CD4-positive, alpha-beta T cell treated with Interleukin-21 for 1 hour (primary cell): Measurements from ENCODE around the gene RNPEP.
"Not testable (repeated sequence)": the region's sequence is repeated elsewhere in the genome, so short reads cannot be mapped to it uniquely, and the experiment has no call there.

Source experiments
- DNase-seq: peaks from one replicate; pipeline ENCODE4 v3.0.0-alpha.2; 2020

The RNPEP gene

DNA sequence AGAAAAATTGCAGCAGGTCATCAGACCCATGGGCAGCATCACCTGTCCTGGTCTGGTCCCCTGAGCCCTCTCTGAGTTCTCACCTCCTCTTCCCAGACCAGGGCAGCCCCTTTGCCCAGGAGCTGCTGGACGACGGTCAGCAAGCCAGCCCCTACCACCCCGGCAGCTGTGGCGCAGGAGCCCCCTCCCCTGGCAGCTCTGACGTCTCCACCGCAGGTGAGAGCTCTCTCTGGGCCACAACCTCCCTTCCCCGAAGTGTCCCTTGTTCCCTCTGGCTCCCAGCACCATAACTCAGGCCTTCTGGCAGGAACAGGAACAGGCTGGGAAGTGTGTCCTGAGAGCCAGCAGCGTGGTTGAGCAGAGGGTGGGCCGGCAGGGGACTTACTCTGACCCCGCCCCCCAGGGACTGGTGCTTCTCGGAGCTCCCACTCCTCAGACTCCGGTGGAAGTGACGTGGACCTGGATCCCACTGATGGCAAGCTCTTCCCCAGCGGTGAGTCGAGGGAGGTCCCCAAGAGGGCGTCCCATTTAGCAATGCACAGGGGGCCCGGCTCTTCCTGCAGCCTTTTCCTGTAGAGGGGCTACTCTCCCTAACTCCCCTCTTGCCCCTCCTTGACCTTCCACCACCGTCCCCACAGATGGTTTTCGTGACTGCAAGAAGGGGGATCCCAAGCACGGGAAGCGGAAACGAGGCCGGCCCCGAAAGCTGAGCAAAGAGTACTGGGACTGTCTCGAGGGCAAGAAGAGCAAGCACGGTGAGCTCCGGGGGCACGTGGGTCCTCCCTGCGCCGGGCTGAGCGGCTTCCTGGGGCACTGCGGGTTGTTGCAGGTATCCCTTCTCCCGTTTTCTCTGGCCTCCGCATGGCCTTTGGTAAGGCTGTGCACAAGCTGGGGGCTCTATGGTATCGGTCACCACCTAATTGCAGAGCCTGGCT is 30.4 kb downstream of the RNPEP start:
- no peak for DNase-seq

DNA sequence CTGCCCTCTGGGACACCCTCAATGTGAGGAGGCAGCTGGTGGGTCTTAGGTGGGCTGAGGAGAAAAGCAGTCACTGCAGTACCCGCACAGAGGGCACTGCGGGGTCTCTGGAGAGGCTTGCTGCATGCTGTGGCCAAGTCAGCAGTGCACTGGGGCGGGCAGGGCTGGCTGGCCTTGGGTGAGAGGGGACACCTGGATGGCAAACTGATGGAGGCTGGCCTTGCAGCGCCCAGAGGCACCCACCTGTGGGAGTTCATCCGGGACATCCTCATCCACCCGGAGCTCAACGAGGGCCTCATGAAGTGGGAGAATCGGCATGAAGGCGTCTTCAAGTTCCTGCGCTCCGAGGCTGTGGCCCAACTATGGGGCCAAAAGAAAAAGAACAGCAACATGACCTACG is 31.2 kb downstream of the RNPEP start:
- no peak for DNase-seq

DNA sequence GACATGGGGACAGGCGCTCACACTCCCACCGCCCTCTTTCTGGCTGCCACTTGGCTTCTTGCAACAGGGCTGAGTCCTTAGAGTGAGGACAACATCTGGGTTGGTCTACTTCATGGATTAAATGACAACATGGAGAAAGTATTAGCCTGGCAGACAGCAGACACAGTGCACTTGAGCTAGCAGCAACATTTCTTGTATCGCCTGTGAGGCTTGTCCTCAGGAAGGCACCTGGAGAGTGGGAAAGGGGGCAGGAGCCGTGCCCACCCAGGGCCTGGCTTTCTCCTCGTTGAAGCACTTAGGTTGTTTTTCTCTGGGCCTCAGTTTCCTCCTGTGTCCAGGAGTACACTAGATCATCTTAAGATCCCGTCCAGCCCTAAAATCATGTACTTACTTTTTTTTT is 31.6 kb downstream of the RNPEP start:
- no peak for DNase-seq

DNA sequence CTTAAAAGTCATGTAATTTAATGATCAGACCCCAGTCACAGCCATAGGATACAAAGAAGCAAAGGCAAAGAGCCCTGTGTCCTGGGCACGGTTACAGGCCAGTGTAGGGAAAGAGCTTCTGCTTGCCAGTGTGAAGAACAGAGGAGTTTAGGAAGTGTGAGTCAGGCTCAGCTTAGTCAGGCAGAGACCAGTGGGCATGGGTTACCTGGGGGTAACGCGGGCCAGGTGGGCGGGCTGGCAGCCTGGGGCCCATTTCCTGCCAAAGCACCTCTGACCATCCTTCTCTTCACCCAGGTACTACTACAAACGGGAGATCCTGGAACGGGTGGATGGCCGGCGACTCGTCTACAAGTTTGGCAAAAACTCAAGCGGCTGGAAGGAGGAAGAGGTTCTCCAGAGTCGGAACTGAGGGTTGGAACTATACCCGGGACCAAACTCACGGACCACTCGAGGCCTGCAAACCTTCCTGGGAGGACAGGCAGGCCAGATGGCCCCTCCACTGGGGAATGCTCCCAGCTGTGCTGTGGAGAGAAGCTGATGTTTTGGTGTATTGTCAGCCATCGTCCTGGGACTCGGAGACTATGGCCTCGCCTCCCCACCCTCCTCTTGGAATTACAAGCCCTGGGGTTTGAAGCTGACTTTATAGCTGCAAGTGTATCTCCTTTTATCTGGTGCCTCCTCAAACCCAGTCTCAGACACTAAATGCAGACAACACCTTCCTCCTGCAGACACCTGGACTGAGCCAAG is 32.6 kb downstream of the RNPEP start:
- DNase-seq: no peak

DNA sequence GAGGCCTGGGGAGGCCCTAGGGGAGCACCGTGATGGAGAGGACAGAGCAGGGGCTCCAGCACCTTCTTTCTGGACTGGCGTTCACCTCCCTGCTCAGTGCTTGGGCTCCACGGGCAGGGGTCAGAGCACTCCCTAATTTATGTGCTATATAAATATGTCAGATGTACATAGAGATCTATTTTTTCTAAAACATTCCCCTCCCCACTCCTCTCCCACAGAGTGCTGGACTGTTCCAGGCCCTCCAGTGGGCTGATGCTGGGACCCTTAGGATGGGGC is 33.2 kb downstream of the RNPEP start:
- DNase-seq: no peak

DNA sequence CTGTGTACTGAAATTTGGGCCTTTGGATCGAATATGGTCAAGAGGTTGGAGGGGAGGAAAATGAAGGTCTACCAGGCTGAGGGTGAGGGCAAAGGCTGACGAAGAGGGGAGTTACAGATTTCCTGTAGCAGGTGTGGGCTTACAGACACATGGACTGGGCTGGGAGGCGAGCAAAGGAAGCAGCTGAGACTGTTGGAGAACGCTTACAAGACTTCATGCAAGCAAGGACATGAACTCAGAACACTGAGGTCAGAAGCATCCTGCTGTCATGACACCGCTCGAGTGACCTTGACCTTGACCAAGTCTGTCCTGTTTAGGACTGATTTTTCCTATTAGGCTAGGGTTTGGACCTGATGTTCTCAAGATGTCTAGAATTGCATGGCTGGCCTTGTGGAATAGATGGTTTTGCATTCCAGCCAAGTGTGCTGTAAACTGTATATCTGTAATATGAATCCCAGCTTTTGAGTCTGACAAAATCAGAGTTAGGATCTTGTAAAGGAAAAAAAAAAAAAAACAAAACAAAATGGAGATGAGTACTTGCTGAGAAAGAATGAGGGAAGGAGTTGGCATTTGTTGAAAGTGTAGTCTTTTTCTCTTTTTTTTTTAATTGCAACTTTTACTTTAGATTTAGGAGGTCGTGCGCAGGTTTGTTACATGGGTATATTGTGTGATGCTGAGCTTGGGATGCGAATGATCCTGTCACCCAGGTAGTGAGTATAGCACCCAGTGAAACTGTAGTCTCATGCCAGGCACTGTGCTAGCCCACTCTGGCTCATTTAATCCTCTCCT is 33.8 kb downstream of the RNPEP start:
- no peak for DNase-seq

DNA sequence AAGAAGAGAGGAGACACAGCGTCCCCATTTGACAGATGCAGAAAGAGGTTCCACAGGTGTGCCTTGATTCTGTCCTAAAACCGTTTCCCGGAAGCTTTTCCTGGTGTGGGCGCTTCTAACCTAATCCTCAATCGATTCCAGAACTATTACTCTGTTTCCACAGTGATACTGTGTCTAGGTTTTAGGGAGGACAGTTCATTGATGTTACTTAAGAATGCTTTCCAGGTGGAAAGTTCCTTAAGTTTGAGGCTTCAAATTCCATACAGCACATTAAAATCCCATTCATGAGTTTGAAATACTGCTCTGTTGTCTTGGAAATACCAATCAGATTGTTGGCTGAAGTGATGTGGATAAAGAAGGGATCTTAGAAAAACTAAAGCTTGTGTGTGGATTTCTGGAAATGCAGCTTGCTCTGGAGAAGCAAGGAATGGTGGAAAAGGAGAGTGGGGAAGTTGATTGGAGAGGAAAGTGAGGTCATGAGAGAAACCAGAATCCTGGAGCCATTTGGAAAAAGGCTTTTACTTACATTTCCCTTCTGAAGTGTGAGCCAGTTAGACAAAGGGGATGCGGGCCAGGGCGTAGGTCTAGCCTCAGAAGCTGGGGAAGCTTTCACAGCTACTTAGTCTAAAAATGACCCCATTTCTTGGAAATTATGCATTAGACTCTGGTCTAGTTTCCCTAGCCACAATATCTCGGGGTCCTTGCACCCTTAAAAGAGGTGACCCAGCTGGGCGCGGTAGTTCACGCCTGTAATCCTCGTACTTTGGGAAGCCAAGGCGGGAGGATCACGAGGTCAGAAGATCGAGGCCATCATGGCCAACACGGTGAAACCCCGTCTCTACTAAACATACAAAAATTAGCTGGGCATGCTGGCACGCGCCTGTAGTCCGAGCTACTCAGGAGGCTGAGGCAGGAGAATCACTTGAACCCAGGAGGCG is 34.6 kb downstream of the RNPEP start:
- DNase-seq: no peak

DNA sequence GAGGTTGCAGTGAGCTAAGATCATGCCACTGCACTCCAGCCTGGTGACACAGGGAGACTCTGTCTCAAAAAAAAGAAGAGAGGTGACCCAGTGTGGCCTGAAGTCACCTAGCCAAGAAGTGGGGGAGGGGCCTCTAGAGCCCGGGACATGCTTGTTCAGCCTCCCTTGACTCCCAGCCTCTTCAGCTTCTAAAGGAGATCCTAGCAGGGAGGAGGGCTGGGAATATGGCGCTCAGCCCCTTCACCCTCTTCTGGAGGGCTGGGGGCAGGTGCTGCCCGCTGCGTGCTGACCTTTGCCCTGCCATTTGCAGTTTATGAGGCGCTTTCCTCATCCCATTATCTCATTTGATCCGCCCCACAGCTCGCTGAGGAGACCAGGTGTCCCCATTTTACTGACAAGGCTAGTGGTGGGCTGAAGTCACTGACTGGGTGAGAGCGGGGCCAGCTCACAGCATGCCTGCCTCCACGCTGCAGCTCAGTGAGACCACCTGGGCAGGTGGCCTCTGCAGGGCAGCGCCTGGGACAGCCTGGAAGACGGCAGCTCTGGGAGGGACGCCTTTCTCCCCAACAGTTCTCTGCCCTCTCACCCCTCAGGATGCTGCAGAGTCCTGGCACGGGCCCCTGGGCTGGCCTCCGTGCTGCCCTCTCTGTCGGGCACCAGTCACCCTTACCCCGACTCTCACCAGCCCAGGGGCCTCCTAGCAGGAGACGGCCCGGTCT is 35.5 kb downstream of the RNPEP start:
- no peak for DNase-seq

DNA sequence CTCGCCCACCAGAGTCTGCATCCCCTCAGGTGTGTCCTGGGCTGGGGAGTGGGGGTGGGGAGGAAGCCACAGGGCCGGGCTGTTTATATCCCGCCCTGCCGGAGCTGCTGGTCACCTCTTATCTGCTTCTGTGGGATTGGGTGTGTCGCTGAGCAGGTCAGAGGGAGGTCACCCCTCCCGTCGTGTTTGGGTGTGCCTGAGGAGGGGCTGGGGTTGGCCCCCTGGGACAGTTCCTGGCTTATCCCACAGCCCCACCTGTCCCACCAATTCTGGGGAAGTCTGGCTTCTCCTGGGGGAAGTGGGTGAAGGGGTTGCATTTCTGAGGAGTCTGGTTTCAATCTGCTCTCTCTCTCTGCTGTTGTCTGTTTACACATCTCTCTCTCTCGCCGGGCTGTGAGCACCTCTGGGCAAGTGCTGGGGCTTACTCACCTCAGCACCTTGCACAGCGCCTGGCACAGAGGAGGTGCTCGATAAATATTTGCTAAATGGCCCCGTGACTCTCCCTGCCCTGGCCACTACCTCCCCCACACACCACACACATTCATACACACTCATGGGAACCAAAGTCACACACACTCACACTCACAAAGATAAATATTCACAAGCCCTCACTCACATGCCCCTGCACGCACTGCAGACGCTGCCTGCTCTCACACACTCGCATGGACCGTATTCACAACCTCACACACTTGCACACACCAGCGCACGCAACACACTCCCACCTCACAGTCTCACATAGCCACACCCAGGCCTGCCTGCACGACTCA is 36.2 kb downstream of the RNPEP start:
- no peak for DNase-seq

DNA sequence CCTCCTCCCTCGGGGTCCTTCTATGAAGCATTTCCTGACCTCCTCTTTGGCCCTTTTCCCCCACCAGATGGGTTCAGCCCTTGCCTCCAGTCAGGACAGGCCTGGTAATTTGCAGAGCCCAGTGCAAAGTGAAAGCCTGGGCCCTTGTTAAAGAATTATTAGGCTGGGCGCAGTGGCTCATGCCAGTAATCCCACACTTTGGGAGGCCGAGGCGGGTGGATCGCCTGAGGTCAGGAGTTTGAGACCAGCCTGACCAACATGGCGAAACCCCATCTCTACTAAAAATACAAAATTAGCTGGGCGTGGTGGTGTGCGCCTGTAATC is 36.7 kb downstream of the RNPEP start:
- DNase-seq: not testable (repeated sequence)

DNA sequence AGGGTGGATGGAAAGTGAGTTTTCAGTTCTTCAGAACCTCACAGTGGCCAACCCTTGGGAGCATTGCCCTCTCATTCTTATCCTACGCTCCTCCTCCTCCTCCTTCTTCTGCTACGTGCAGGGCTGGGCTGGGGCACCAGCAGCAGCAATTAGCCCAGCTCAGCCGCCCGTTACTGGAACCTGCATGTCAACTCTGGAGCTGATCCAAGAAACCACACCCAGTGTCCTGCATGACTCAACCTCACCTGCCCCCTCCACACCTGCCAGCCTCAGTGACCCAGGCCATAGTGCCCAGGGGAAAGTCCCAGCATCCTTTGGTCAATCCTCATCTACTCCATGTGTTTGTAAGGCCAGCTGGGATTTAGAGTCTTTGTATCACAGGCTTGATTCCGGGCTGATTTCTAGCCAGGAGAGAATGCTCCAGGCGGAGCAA is 40.6 kb downstream of the RNPEP start:
- DNase-seq: no peak

DNA sequence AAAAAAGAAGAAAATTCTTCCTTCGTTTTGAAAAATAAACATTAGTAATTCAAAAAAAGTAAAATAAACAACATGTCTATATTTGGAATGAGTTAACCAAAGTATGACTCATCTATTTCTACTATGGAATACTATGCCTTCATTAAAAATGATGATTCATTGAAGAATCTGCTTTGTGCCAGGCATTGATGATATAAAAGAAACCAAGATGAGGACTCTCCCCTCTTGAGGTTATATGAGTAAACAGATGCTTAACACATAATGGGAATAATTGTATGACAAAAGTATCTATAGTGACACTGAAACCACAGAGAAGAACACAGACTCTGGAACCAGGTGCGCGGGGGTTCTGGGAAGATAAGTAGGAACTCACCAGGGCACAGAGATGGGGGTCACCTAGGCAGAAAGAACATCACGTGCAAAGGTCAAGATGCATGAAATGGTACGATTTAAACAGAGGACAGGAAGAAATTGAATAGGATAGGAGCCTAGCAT is 46.8 kb downstream of the RNPEP start:
- DNase-seq: no peak

DNA sequence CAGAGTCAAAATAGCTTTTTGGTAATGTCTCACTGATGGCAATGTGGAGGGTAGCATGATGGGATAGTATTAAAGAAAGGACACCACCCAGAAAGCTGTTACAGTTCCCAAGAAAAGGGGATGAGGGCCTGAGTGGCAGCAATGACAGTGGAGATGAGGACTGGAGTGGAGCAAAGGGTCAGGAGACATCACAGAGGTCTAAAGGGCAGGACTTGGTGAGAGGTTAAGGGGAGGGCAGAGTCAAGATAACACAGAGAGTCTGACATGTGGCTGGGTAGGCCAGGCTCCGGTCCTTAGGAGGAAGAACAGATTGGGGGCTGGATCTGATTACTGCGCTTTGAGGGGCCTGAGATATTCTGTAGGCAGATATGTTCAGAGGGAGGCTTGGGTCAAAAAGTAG is 47.3 kb downstream of the RNPEP start:
- DNase-seq: no peak

DNA sequence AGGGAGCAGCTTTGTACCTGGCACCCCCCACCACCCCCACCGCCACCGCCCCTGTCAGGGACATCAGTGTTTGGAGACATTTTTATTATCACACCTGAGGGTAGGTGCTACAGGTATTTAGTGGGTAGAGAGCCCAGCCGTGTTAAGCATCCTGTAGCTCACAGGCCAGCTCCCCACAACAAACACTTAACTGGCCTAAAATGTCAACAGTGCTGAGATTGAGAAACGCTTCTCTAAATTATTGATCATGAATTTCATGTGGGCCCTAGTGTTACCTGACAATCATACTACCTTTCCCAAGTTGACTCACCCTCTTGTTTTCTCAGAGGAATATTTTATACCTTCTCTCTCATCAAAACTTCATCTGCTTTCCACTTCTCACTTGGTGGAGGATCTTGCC is 49.3 kb downstream of the RNPEP start:
- DNase-seq: no peak

DNA sequence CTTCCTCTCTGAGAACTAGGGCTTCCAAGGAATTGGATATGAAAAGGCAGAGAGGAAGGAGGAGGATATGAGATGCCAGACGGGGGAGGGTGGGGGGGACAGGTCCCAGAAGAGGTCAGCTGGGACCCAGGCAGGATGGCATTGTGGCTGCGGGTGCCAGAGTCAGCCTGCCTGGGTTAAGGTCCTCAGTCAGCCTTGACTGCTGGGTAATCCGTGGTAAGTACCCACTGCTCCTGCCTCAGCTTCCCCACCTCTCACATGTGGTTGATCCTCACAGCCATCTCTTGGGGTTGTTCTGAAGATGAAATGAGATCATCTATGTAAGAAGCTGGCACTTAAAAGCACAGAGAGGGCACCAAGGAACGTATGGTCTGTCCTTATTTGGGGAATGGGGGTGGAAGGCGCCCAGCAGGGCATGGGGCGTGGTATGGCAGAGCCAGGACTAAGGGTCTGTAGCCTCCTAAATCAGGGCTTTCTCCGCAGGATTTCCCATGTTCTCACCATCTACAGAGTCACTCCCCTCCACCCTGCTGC is 51.8 kb downstream of the RNPEP start:
- no peak for DNase-seq

DNA sequence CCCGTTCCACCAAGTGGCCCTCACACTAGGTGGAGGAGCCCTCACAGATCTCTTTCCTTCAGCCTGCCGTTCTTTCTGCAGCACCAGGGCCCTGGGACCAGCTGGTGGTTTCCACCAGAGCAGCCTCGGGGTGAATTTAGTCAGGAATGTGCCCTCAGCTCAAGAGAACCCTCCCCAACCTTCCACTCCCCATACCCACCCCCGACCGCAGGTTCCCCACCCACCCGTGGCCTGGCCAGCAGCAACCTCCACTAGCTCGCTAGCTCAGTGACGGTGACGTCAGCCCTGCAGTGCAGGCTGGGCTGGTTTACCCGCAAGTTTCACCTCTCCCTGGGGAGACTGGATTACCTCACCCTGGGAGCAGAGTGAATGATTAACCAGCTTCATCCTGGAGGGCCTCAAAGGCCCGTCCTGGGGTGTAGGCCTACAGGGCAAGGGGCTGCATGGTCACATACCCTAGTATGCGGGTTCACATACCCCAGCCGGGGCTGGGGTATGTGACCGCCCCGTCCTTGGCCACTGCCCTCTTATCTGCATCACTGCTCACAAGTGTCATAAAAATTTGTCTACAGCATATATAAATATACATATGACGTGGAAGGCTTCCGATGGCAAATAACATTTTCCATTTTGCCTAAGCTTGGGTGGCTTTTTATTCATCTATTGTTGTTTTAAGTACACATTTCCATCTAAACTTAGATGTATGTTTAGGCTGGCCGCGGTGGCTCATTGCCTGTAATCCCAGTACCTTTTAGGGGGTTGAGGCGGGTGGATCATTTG is 52.4 kb downstream of the RNPEP start:
- no peak for DNase-seq

DNA sequence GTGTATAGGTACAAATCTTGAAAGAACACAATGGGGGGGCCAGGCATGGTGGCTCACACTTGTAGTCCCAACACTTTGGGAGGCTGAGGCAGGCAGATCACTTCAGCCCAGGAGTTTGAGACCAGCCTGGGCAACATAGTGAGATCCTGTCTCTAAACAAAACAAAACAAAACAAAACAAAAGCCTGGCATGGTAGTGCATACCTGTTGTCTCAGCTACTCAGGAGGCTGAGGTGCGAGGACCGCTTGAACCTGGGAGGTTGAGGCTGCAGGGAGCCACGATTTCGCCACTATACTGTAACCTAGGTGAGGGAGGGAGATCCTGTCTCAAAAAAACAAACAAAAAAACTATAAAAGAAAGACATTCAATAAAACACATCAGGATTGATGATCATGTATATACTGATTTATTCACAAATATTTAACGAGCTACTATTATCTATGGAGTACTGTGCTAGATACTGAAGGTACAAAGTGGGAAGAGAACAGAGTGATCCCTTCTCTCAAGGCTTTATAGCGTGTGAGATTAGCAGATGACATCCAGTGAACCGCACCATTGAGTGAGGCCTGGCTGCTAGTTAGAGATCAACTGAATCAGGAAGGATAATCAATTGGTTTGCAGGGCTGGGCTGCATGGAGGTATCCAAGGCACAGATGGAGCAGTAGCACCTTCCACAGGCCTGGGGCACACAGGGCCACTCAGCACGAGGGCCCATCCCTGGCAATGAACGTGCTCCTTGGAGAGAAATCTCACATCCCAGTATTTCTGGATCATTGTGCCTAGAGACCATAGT is 54.3 kb downstream of the RNPEP start:
- DNase-seq: no peak

DNA sequence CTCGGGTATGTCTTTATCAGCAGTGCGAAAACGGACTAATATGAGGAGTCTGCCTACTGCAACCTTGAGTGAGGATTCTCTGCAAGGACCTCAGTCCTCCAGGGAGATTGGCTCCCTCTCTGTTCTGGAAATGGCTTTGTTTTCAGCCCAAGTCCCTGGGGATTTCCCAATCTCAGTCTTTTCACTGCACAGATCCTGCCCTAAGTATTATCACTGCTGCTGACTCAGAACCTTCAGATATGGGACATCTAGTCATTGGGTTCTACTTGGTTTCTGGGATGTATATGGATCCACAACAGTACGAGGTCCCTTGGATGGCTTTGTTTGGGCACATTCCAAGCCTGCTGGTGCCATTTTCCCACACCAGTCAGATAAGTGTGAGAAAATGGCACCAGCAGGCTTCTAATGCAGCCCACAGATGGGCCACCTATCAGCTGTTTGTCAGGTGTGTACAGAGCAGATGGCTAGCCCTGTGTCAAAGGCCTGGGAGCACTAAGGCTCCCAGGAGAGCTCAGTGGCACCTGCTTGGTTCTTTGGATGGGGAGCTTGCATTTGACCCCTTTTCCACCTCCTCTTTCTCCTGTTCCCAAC is 55.4 kb downstream of the RNPEP start:
- no peak for DNase-seq
